Activated B cell treated with CpG ODN at 0.5 μM for 24 hours (primary cell): ENCODE measurements around the gene CCR7. TPM values are rescaled to one million over a fixed set of nuclear protein-coding genes. Genes with fewer than 3 reads are reported as not detected.
A peak's percentile ranks its signal among the peaks of the same experiment; 100 is the strongest.

Source experiments
- ATAC-seq: fragments of 200-7000 bp; cut with Tn5 transposase; one replicate; pipeline ENCODE4 v1.10.0; 2021; ENCODE audit warnings: low read depth, mild to moderate bottlenecking, moderate library complexity
- CTCF ChIA-PET: fragments of 350-600 bp; sonication (Branson Sonifier 250); formaldehyde crosslinking; loops from one replicate; lab custom pipeline; 2021; ENCODE audit warnings: antibody characterized with exemption; lab: Charles Lee
- POLR2A ChIA-PET: fragments of 350-600 bp; sonication (Branson Sonifier 250); formaldehyde crosslinking; loops from one replicate; lab custom pipeline; 2021; ENCODE audit warnings: antibody characterized with exemption; lab: Charles Lee
- DNase-seq: peaks from one replicate; pipeline ENCODE4 v3.0.0; 2022
- H3K27ac Mint-ChIP-seq: one replicate; pipeline ENCODE4 v1.8.0; 2020; ENCODE audit warnings: mixed read lengths
- H3K27me3 Mint-ChIP-seq: one replicate; pipeline ENCODE4 v1.8.0; 2021; ENCODE audit warnings: mixed read lengths
- H3K36me3 Mint-ChIP-seq: one replicate; pipeline ENCODE4 v1.8.0; 2021; ENCODE audit warnings: low read depth, mixed read lengths
- H3K4me1 Mint-ChIP-seq: one replicate; pipeline ENCODE4 v1.8.0; 2021; ENCODE audit warnings: mixed read lengths
- H3K4me3 Mint-ChIP-seq: one replicate; pipeline ENCODE4 v1.8.0; 2020; ENCODE audit warnings: mild to moderate bottlenecking, mixed read lengths
- H3K9me3 Mint-ChIP-seq: one replicate; pipeline ENCODE4 v1.8.0; 2020; ENCODE audit warnings: mixed read lengths
- CTCF ChIP-seq: fragments of 200-600 bp; IDR thresholded peaks from one replicate; pipeline ENCODE4 v1.8.0; 2022; ENCODE audit warnings: antibody characterized with exemption, mild to moderate bottlenecking
- intact Hi-C: fragments of 100-400 bp; cut with micrococcal nuclease; formaldehyde crosslinking; loops from one replicate; pipeline ENCODE4 v1.15.1; 2024
- total RNA-seq: library from RNA; stranded (reverse); gene quantifications from 2 replicates; pipeline ENCODE4 v1.2.3, GENCODE V29; 2022

Gene CCR7
- total RNA-seq, 1 donor from 2014 or later = 572 TPM

DNA sequence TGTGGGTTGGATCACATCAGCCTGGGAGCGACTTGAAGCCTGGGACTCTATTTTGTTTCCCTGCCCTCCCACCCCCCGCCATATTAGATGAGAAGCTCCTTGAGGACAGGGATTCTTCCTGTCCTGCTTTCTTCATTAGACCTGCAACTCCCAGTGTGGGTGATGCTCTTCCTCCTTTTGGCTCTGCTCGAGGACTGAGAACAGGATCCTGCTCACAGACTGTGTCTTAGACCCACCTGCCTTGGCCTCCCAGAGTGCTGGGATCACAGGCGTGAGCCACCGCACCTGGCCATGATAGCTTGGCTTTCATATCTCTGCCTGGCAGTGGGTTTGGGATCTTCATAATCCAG lies 42.3 kb downstream of the CCR7 start:
- Mint-ChIP-seq H3K36me3 (peaks cover 26% of the 10 kb centered on the region), H3K4me3 (no peak overlapping the region), H3K27me3 (no peaks in the 10 kb centered on the region), H3K27ac (no peak overlapping the region), H3K4me1 (peaks cover 21% of the 10 kb centered on the region), H3K9me3 (peaks cover 10% of the 10 kb centered on the region)
- DNase-seq (no peak), ATAC-seq (no peak)
- TF ChIP-seq CTCF = no peak
- ChIA-PET CTCF (interaction anchor here (1.3 kb wide), 1 partner anchor 10 kb away, joined by 5 read pairs; no protein-coding TSS in a partner anchor), POLR2A (interaction anchor here (0.9 to 1.4 kb wide), 2 partner anchors 9 to 11 kb away, joined by 3 read pairs; no protein-coding TSS in a partner anchor)
- intact Hi-C loops = no loop called here

DNA sequence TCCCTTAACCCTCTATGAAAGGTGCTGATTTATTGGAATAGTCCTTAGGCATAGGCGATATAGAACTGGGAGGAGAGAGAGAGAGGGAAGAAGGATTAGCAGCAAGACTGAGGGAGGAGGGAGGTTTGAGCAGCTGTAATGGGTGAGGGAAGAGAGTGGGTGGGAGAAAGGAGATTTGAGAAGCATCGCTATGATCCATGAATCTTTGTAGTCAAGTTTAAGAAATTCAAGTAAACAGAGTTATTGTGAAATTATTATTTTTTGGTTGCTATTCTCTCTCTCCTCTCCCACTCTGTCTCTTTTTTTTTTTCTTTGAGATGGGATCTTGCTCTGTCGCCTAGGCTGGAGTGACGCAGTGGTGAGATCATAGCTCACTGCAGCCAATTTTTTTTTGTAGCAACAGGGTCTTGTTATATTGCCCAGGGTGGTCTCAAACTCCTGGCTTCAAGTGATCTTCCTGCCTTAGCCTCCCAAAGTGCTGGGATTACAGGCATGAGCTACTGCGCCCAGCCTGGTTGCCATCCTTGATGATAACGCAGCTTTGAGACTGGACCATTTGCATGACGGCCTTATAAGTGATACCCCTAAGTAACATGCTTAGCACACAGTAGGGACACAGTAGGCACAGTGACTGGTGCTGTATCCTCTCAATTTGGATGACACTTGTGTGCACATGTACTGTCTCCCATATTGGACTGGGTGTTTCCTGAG lies 42.9 kb downstream of the CCR7 start:
- Mint-ChIP-seq H3K4me3 (no peak overlapping the region), H3K36me3 (peaks cover 26% of the 10 kb centered on the region), H3K27me3 (no peaks in the 10 kb centered on the region), H3K9me3 (peaks cover 10% of the 10 kb centered on the region), H3K27ac (no peak overlapping the region), H3K4me1 (peaks cover 24% of the 10 kb centered on the region)
- no peak for TF ChIP-seq CTCF
- no peak for DNase-seq
- no peak for ATAC-seq
- CTCF ChIA-PET = interaction anchor here (1.3 to 1.4 kb wide), 2 partner anchors 9 to 11 kb away, joined by 3 to 5 read pairs; no protein-coding TSS in a partner anchor
- intact Hi-C loops = no loop called here
- POLR2A ChIA-PET = interaction anchor here (0.9 to 1.4 kb wide), 2 partner anchors 10 to 11 kb away, joined by 3 read pairs; no protein-coding TSS in a partner anchor

GRCh38 chr17:40520991-40521453 lies 44.2 kb downstream of the CCR7 start:
- Mint-ChIP-seq H3K36me3 (peaks cover 25% of the 10 kb centered on the region), H3K27me3 (no peaks in the 10 kb centered on the region), H3K4me1 (peaks cover 38% of the 10 kb centered on the region), H3K27ac (no peak overlapping the region), H3K9me3 (peaks cover 10% of the 10 kb centered on the region), H3K4me3 (no peak overlapping the region)
- intact Hi-C loops = no loop called here
- DNase-seq (no peak), ATAC-seq (no peak)
- ChIA-PET POLR2A (interaction anchor here (1.4 kb wide), 1 partner anchor 40 kb away, joined by 4 read pairs; no protein-coding TSS in a partner anchor), CTCF (interaction anchor here (1.4 to 2.1 kb wide), 2 partner anchors 11 to 44 kb away, joined by 3 to 7 read pairs; no protein-coding TSS in a partner anchor)
- TF ChIP-seq CTCF = no peak

DNA sequence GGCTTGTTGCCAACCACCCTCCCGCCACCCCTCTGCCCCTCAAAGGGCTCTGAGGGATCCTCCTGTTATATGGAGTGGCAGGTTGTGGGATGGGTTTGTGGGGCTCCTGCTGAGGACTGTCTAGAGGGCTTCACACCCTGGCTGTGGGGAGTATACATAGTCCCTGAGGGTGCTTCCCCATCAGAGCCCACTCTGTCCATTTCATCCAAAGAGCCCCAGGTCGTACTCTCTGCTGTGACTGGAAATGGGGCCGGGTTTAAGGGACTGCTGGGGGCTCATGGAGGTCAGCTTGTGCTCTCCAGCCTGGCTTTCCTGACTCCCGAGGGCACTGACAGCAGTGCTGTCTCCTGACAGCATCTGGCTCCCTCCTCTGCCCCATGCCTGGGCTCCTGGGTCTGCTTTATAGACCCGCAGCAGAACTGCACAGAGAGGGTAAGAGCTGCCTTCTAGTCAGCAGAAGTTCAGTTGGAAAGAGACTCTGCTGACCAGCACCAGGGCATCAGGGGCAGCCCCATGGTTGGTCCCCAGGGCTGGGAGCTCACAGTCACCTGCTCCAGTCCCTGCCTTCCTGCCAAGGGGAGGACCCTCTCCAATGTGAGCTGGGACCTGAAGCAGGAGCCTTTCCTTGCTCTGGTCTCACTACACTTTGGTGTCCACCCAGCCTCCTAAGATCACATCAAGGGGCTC lies 46.0 kb downstream of the CCR7 start:
- ChIA-PET CTCF (interaction anchor here (1.4 to 2.1 kb wide), 2 partner anchors 14 to 43 kb away, joined by 4 to 7 read pairs; no protein-coding TSS in a partner anchor), POLR2A (interaction anchor here (0.6 to 1.4 kb wide), 4 partner anchors 14 to 1798 kb away, joined by 3 to 5 read pairs (median 4); no protein-coding TSS in a partner anchor)
- no peak for TF ChIP-seq CTCF
- H3K9me3 Mint-ChIP-seq = no peaks in the 10 kb centered on the region
- ATAC-seq = no peak
- intact Hi-C loops = loop anchor here (5.0 kb wide), 1 partner anchor 37 kb away; no protein-coding TSS in a partner anchor
- no peak for DNase-seq
- peaks cover 55% of the 10 kb centered on the region for H3K4me1 Mint-ChIP-seq
- H3K27ac Mint-ChIP-seq = no peak overlapping the region
- H3K36me3 Mint-ChIP-seq = peaks cover 10% of the 10 kb centered on the region
- no peaks in the 10 kb centered on the region for H3K27me3 Mint-ChIP-seq
- H3K4me3 Mint-ChIP-seq = peak overlapping the region; percentile 8
